PFSK-1 (cell line): ENCODE data around the gene SHQ1.

ENCODE experiments used
- FOXP2 ChIP-seq: optimal IDR thresholded peaks from 2 replicates; pipeline ENCODE3; 2011; ENCODE audit warnings: borderline replicate concordance, control low read depth, inconsistent platforms; ENCODE audit not compliant: insufficient read depth; ENCODE audit errors: extremely low read length, extremely low read depth
- POLR2AphosphoS5 ChIP-seq: IDR thresholded peaks from 2 replicates; pipeline ENCODE4 v1.6.1; 2012; ENCODE audit warnings: low read depth, mild to moderate bottlenecking, control low read depth, low read length, moderate library complexity
- SIN3A ChIP-seq: IDR thresholded peaks from 2 replicates; pipeline ENCODE4 v1.6.1; 2012; ENCODE audit warnings: mild to moderate bottlenecking, low read length, moderate library complexity, borderline replicate concordance; ENCODE audit not compliant: insufficient read depth
- TAF1 ChIP-seq: IDR thresholded peaks from 2 replicates; pipeline ENCODE4 v1.6.1; 2012; ENCODE audit warnings: low read length, control low read depth, borderline replicate concordance; ENCODE audit not compliant: insufficient read depth
- TF ChIP-seq, protein P1 (sequence below), 2 experiments: IDR thresholded peaks; 2 replicates each; pipeline versions ENCODE4 v1.6.1 to v1.8.0; 2011 to 2012; ENCODE audit warnings: low read depth in 2 of 2, low read length in 2 of 2, control low read depth in 1 of 2, inconsistent platforms in 1 of 2, mild to moderate bottlenecking in 1 of 2, moderate library complexity in 1 of 2; ENCODE audit not compliant: insufficient read depth in 1 of 2

DNA sequence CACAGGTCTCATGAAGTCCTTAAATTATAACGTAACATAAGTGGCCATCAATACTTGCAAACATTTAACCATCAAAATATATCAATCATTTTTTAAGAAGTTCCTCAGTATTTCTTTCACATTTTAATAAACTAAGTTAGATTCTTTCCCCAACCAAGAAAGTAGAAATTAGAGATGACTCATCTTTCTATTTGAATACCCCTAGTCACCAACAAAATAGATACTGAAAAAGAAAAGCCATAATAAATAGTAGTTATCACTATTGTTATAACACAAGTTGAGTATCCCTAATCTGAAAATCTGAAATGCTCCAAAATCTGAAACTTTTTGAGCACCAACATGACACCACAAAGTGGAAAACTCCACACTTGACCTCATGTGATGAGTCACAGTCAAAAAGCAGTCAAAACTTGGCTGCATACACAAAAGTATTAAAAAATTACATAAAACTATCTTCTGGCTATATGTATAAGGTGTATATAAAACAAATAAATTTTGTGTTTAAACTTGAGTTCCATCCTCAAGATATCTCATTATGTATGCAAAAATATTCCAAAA is 3.7 kb downstream of the SHQ1 start:
- TF ChIP-seq, protein P1, sequence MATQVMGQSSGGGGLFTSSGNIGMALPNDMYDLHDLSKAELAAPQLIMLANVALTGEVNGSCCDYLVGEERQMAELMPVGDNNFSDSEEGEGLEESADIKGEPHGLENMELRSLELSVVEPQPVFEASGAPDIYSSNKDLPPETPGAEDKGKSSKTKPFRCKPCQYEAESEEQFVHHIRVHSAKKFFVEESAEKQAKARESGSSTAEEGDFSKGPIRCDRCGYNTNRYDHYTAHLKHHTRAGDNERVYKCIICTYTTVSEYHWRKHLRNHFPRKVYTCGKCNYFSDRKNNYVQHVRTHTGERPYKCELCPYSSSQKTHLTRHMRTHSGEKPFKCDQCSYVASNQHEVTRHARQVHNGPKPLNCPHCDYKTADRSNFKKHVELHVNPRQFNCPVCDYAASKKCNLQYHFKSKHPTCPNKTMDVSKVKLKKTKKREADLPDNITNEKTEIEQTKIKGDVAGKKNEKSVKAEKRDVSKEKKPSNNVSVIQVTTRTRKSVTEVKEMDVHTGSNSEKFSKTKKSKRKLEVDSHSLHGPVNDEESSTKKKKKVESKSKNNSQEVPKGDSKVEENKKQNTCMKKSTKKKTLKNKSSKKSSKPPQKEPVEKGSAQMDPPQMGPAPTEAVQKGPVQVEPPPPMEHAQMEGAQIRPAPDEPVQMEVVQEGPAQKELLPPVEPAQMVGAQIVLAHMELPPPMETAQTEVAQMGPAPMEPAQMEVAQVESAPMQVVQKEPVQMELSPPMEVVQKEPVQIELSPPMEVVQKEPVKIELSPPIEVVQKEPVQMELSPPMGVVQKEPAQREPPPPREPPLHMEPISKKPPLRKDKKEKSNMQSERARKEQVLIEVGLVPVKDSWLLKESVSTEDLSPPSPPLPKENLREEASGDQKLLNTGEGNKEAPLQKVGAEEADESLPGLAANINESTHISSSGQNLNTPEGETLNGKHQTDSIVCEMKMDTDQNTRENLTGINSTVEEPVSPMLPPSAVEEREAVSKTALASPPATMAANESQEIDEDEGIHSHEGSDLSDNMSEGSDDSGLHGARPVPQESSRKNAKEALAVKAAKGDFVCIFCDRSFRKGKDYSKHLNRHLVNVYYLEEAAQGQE (IDR thresholded peaks at IDR 0.05; ENCODE audit: insufficient read depth in 1 of 2, low read depth in 2 of 2, low read length in 2 of 2), result no peak
- no peak for TF ChIP-seq POLR2AphosphoS5
- TF ChIP-seq TAF1, result no peak
- TF ChIP-seq SIN3A, result no peak
- TF ChIP-seq FOXP2, result no peak
